Retinal pigment epithelial cell (primary cell): Measurements from ENCODE around the gene UBE2QL1.

ENCODE experiments used
- DNase-seq: peaks from one replicate; pipeline ENCODE4 v3.0.0-alpha.2; 2010; ENCODE audit warnings: low read depth
- H3K4me3 ChIP-seq: 2 replicates; pipeline ENCODE4 v1.5.1; 2011; ENCODE audit warnings: mild to moderate bottlenecking, low read length, control low read depth, moderate library complexity
- CTCF ChIP-seq: conservative IDR thresholded peaks from 2 replicates; pipeline ENCODE4 v1.5.1; 2011; ENCODE audit warnings: low read depth, low read length, control low read depth, inconsistent platforms

The UBE2QL1 gene

GRCh38 chr5:6430418-6431028 is 18.1 kb upstream of the UBE2QL1 start:
- DNase-seq, result no peak
- no peak overlapping the region for H3K4me3 ChIP-seq
- no peak for TF ChIP-seq CTCF

- DNase-seq, result no peak
- no peak overlapping the region for H3K4me3 ChIP-seq
- no peak for TF ChIP-seq CTCF
These were observed 17.2 kb upstream of the UBE2QL1 start for GRCh38 chr5:6431214-6432195.

GRCh38 chr5:6432206-6432605 is 16.5 kb upstream of the UBE2QL1 start:
- no peak overlapping the region for H3K4me3 ChIP-seq
- TF ChIP-seq CTCF, result no peak
- no peak for DNase-seq

- no peak for TF ChIP-seq CTCF
- no peak overlapping the region for H3K4me3 ChIP-seq
- no peak for DNase-seq
These were observed 13.9 kb upstream of the UBE2QL1 start for GRCh38 chr5:6434731-6435130.

- DNase-seq, result no peak
- TF ChIP-seq CTCF, result peak; percentile 42
- H3K4me3 ChIP-seq, result no peak overlapping the region
These were observed 13.3 kb upstream of the UBE2QL1 start for GRCh38 chr5:6435356-6435755.

- H3K4me3 ChIP-seq, result no peak overlapping the region
- DNase-seq, result no peak
- no peak for TF ChIP-seq CTCF
These were observed 11.8 kb upstream of the UBE2QL1 start for GRCh38 chr5:6436715-6437331.
